ENCODE data around the gene RAD51B. TPM values are rescaled to one million over a fixed set of nuclear protein-coding genes. Genes with fewer than 3 reads are reported as not detected.

Gene RAD51B
- total RNA-seq, 2 donors from 2014 or later = 9.3 to 12.1 TPM

DNA sequence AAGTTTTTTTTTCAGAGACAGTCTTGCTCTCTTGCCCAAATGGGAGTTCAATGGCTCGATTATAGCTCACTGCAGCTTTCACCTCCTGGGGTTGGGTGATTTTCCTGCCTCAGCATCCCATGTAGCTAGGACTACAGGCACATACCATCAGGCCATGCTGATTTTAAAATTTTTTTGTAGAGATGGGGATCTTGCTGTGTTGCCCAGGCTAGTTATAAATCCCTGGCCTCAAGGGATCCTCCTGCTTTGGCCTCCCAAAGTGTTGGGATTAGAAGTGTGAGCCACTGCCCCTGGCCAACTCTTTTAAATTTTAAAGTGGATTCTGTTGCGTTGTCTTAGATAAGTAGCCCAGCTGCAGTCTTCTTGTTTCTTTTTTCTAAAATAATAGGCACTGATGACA, 115.8 kb downstream of the RAD51B start:
- H3K27ac ChIP-seq = no peak overlapping the region
- no peak for DNase-seq (ENCODE audit: low spot score)
- TF ChIP-seq, protein P1, sequence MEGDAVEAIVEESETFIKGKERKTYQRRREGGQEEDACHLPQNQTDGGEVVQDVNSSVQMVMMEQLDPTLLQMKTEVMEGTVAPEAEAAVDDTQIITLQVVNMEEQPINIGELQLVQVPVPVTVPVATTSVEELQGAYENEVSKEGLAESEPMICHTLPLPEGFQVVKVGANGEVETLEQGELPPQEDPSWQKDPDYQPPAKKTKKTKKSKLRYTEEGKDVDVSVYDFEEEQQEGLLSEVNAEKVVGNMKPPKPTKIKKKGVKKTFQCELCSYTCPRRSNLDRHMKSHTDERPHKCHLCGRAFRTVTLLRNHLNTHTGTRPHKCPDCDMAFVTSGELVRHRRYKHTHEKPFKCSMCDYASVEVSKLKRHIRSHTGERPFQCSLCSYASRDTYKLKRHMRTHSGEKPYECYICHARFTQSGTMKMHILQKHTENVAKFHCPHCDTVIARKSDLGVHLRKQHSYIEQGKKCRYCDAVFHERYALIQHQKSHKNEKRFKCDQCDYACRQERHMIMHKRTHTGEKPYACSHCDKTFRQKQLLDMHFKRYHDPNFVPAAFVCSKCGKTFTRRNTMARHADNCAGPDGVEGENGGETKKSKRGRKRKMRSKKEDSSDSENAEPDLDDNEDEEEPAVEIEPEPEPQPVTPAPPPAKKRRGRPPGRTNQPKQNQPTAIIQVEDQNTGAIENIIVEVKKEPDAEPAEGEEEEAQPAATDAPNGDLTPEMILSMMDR (IDR thresholded peaks at IDR 0.05) = no peak
- no peak for ATAC-seq (ENCODE audit: insufficient number of reproducible peaks, low FRiP score, low read depth)
- H3K4me3 ChIP-seq = no peak overlapping the region
- peaks cover 7% of the 10 kb centered on the region for H3K9me3 ChIP-seq
- H3K27me3 ChIP-seq (replicated peaks; ENCODE audit: insufficient read depth) = no peaks in the 10 kb centered on the region
- peaks cover 2 to 16% of the 10 kb centered on the region in 2 donors for H3K4me1 ChIP-seq (ENCODE audit: control insufficient read depth in 1 of 2, low read depth in 2 of 2)
- no peaks in the 10 kb centered on the region for H3K36me3 ChIP-seq

DNA sequence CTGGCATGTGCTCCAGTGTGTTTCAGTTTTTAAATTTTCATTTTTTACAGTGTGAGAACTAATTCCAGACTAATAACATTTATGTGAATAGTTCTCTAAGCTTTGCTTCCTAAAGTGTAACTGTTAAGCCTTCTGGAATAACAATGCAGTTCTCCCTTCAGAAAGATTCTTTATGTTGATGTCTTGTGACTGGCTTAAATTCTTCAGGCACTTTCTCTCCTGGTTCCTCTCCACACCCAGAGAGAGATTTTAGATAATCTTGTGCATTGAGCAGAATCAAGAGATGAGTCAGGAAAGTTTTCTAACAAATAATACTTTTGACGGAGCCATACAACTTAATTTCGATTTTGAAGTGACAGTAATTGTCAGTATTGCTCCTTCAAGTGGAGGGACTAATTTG, 118.5 kb downstream of the RAD51B start:
- DNase-seq (ENCODE audit: low spot score) = no peak
- Histone ChIP-seq H3K27me3 (replicated peaks; ENCODE audit: insufficient read depth) (no peaks in the 10 kb centered on the region), H3K4me1 (ENCODE audit: control insufficient read depth in 1 of 2, low read depth in 2 of 2) (peaks cover 14 to 39% of the 10 kb centered on the region in 2 donors), H3K36me3 (no peaks in the 10 kb centered on the region), H3K27ac (no peak overlapping the region), H3K4me3 (no peak overlapping the region), H3K9me3 (no peaks in the 10 kb centered on the region)
- TF ChIP-seq, protein P1 (IDR thresholded peaks at IDR 0.05) = no peak
- ATAC-seq (ENCODE audit: insufficient number of reproducible peaks, low FRiP score, low read depth) = no peak

DNA sequence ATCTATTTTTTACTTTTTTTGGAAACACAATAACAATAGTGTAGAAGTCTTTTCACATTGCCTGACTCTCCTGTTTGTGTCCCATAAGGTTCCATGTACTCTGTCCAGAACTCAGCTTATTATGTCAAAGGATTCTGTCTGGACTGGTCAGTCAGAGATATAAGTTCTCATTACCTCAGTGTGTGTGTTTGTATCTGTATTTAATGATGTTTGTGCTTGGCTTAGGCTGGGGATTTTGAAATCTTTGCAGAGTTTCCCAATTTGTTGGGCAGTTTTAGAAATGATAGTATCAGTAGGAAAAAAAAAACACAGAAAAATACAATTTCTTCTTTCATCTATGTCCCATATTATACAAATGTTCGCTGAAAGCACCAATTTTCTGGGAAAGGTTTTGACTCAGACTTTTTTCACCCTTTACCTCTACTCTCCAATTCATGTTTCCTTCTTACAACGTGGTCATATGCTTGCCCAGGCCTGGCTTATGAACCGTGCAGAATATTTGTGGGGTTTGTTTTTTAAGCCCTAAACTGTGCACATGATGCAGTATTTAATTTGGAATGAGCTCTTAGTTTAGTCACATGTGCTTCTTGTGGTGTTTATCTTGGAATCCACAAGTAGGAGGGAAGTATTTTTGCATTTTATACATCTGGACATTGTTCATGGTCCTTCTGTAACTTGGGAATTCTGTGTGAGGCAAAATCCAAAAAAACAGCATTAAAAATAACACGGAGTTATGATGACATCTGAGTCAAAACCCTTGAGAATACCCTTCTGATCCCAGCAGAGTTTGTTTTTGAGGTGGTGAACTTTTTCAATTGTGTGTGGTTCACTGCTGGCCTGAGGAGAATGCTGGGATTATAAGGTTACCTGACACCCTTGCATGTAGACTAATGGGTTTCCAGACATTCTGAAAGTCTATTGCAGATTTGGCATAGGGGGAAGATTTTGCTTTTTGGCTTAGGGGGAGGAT, 121.2 kb downstream of the RAD51B start:
- TF ChIP-seq, protein P1 (IDR thresholded peaks at IDR 0.05) = no peak
- H3K4me3 ChIP-seq = no peak overlapping the region
- peak overlapping the region; percentile 56 to 64 for H3K27ac ChIP-seq
- no peaks in the 10 kb centered on the region for H3K27me3 ChIP-seq (replicated peaks; ENCODE audit: insufficient read depth)
- peaks cover 23 to 46% of the 10 kb centered on the region in 2 donors for H3K4me1 ChIP-seq (ENCODE audit: control insufficient read depth in 1 of 2, low read depth in 2 of 2)
- ATAC-seq (ENCODE audit: insufficient number of reproducible peaks, low FRiP score, low read depth) (peak; percentile 63), DNase-seq (ENCODE audit: low spot score) (no peak)
- H3K36me3 ChIP-seq = no peaks in the 10 kb centered on the region
- no peaks in the 10 kb centered on the region for H3K9me3 ChIP-seq

GRCh38 chr14:67941456-67942018, 122.0 kb downstream of the RAD51B start:
- H3K36me3 ChIP-seq = no peaks in the 10 kb centered on the region
- H3K4me1 ChIP-seq (ENCODE audit: control insufficient read depth in 1 of 2, low read depth in 2 of 2) = peaks cover 23 to 46% of the 10 kb centered on the region in 2 donors
- ATAC-seq (ENCODE audit: insufficient number of reproducible peaks, low FRiP score, low read depth) (no peak), DNase-seq (ENCODE audit: low spot score) (no peak)
- TF ChIP-seq, protein P1 (IDR thresholded peaks at IDR 0.05) = no peak
- peak overlapping the region; percentile 52 to 56 for H3K27ac ChIP-seq
- H3K9me3 ChIP-seq = no peaks in the 10 kb centered on the region
- no peaks in the 10 kb centered on the region for H3K27me3 ChIP-seq (replicated peaks; ENCODE audit: insufficient read depth)
- no peak overlapping the region for H3K4me3 ChIP-seq

DNA sequence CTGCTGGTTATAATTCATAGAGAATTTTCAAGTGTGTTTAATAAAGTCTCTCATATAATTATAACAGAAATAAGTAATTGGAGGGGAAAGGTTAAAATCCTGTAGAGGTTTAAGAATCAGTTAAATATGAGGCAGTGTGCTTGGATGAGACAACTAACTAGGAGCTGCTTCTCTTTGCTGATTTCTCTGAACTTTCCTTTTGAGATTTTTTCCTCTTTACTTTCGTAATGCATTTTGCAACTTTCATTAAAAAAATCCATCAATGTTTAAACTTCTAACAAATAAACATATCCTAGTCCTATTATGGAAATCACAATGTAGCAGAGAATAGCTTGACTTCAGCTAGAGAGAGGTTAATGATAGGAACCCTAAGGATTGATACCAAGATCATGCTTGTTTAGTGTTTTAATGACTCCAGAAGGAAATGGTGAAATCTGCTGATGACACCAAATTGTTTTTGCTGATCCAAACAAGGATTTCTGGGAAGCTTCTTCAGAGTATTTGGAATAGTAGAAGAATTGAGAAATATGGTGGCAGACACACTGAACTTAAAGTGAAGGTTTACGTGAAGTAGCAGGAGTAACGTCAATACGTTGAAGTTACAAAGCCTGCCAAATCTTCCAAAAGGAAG, 122.6 kb downstream of the RAD51B start:
- H3K4me3 ChIP-seq = no peak overlapping the region
- H3K9me3 ChIP-seq = no peaks in the 10 kb centered on the region
- peaks cover 23 to 46% of the 10 kb centered on the region in 2 donors for H3K4me1 ChIP-seq (ENCODE audit: control insufficient read depth in 1 of 2, low read depth in 2 of 2)
- ATAC-seq (ENCODE audit: insufficient number of reproducible peaks, low FRiP score, low read depth) (no peak), DNase-seq (ENCODE audit: low spot score) (no peak)
- no peaks in the 10 kb centered on the region for H3K27me3 ChIP-seq (replicated peaks; ENCODE audit: insufficient read depth)
- H3K27ac ChIP-seq = peak overlapping the region; percentile 52 to 56
- H3K36me3 ChIP-seq = no peaks in the 10 kb centered on the region
- TF ChIP-seq, protein P1 (IDR thresholded peaks at IDR 0.05) = no peak

All from thoracic aorta (tissue), 2 donors.